Mucosa of descending colon (tissue), 3 donors: ENCODE results near the gene NUDT7. TPM values are rescaled to one million over a fixed set of nuclear protein-coding genes. Genes with fewer than 3 reads are reported as not detected.

Experiments
- ATAC-seq: fragments of 200-7000 bp; cut with Tn5 transposase; one replicate; pipeline ENCODE4 v1.9.1; 2020; ENCODE audit warnings: mild to moderate bottlenecking, moderate library complexity
- DNase-seq, 3 donors: peaks; one replicate each; pipeline ENCODE4 v3.0.0-alpha.2; 2020
- H3K36me3 ChIP-seq: fragments of 200-600 bp; one replicate; pipeline ENCODE4 v1.8.0; 2021; ENCODE audit warnings: low read depth, mild to moderate bottlenecking
- H3K4me1 ChIP-seq: fragments of 200-600 bp; one replicate; pipeline ENCODE4 v1.8.0; 2021; ENCODE audit warnings: low read depth, mild to moderate bottlenecking
- H3K4me3 ChIP-seq: fragments of 200-600 bp; one replicate; pipeline ENCODE4 v1.8.0; 2021; ENCODE audit warnings: mild to moderate bottlenecking
- H3K9me3 ChIP-seq: fragments of 200-600 bp; one replicate; pipeline ENCODE4 v1.8.0; 2021; ENCODE audit warnings: mild to moderate bottlenecking
- intact Hi-C, 2 donors: fragments of 100-400 bp; cut with DNase I in 1 of 2; cut with micrococcal nuclease in 1 of 2; formaldehyde crosslinking; loops; one replicate each; pipeline versions ENCODE4 v1.11.0 to v1.11.1; 2022; cut with DNase I, micrococcal nuclease
- total RNA-seq, 3 donors: library from RNA; stranded (reverse); fragmentation: NEBNext Ultra II Directional in 2 of 3; extraction: Animal tissue kit (Norgen Biotek cat#: 25700) in 2 of 3; gene quantifications; one replicate each; pipeline versions ENCODE4 v1.2.1 to v1.2.4, GENCODE V29; 2021 to 2023
- TF ChIP-seq, protein P1 (sequence below): fragments of 200-600 bp; IDR thresholded peaks from one replicate; pipeline ENCODE4 v1.8.0; 2022; ENCODE audit warnings: antibody characterized with exemption, mild to moderate bottlenecking
- donor health status: DM: no; HTN: no; CAD: no; lungs with moderate emphysema.
- donor health status: DM: no; HTN: no; CAD: no.
- donor health status: DM: no; HTN: yes; CAD: no.

The NUDT7 gene
- total RNA-seq, 3 donors from 2014 or later = 12.6 to 19.9 (median 14.8) TPM

DNA sequence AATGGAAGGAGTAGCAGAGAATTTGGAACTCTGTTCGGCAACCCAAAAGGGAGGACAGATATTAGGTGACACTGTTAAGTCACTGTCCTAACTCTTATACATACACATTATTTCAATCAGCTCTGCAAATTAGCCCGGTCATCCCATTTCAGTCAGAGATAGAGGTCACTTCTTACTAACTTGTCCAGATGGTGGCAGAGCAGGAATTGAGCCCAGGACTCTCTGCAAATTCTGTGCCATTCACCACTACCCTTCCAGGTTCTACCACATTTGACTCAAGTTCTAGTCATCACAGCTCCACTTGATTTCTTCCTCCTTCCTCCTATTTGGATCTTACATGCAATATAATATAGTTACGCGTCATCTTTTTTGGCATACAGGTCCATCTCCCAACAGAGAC is 35.9 kb upstream of the NUDT7 start:
- intact Hi-C loops = no loop called here

DNA sequence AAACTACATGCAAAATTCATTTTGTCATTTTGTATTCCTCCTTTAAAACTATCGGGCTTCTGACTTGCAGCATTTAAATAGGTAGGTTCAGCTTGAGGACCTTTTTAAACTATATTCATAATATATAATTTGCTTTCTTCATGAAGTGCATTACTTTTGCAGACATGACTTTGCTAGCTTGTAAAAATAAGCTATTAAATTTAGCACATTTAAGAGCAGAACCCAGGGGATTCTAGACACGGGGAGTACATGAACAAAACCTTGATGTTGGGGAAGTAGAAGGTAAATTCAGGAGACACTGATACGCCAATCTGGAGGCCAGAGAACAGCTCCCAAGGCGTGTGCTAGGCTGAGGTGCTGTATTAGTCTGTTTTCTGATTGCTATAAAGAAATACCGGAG is 32.3 kb upstream of the NUDT7 start:
- TF ChIP-seq, protein P1, sequence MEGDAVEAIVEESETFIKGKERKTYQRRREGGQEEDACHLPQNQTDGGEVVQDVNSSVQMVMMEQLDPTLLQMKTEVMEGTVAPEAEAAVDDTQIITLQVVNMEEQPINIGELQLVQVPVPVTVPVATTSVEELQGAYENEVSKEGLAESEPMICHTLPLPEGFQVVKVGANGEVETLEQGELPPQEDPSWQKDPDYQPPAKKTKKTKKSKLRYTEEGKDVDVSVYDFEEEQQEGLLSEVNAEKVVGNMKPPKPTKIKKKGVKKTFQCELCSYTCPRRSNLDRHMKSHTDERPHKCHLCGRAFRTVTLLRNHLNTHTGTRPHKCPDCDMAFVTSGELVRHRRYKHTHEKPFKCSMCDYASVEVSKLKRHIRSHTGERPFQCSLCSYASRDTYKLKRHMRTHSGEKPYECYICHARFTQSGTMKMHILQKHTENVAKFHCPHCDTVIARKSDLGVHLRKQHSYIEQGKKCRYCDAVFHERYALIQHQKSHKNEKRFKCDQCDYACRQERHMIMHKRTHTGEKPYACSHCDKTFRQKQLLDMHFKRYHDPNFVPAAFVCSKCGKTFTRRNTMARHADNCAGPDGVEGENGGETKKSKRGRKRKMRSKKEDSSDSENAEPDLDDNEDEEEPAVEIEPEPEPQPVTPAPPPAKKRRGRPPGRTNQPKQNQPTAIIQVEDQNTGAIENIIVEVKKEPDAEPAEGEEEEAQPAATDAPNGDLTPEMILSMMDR = no peak
- intact Hi-C loops = no loop called here
- no peaks in the 10 kb centered on the region for H3K36me3 ChIP-seq
- no peaks in the 10 kb centered on the region for H3K4me1 ChIP-seq
- no peak for DNase-seq
- no peak for ATAC-seq
- no peak overlapping the region for H3K4me3 ChIP-seq
- H3K9me3 ChIP-seq = no peaks in the 10 kb centered on the region

More for the DNA sequence above, 35.9 kb upstream of the NUDT7 start:
- TF ChIP-seq, protein P1 = no peak
- H3K4me1 ChIP-seq = no peaks in the 10 kb centered on the region
- H3K4me3 ChIP-seq = no peak overlapping the region
- H3K36me3 ChIP-seq = no peaks in the 10 kb centered on the region
- ATAC-seq (no peak), DNase-seq (no peak)
- H3K9me3 ChIP-seq = no peaks in the 10 kb centered on the region

DNA sequence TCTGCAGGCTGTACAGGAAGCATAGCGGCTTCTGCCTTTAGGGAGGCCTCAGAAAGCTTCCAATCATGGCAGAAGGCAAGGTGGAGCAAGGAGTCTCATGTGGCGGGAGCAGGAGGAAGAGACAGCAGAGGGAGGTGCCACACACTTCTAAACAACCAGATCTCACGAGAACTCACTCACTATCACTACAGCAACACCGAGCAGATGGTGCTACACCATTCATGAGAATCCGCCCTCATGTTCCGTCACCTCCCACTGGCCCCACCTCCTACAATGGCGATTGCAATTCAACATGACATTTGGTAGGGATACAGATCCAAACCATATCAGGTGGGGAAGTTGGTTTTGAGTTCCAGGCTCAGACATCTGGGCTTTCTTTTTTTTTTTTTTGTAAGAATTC is 31.9 kb upstream of the NUDT7 start:
- DNase-seq (no peak), ATAC-seq (no peak)
- Histone ChIP-seq H3K4me3 (no peak overlapping the region), H3K4me1 (no peaks in the 10 kb centered on the region), H3K9me3 (no peaks in the 10 kb centered on the region), H3K36me3 (no peaks in the 10 kb centered on the region)
- TF ChIP-seq, protein P1 = no peak
- intact Hi-C loops = no loop called here

DNA sequence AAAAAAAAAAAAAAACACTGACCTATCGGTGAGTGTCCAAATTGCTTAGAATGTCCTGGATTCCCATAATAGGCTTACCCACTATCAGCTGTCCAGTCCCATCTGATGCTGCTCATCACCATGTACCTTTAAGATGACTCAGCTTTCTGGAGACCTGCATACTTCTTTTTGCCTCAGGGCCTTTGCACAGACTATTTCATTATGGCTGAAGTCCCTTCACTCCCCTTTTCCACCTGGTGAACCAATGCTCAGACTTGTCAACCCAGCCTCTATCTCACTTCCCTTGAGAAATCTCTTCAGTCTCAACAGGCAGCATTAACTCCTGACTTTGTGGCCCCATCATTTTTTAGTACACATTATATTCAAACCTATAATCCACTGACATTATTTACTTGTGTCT is 29.7 kb upstream of the NUDT7 start:
- Histone ChIP-seq H3K9me3 (no peaks in the 10 kb centered on the region), H3K4me3 (no peak overlapping the region), H3K36me3 (no peaks in the 10 kb centered on the region), H3K4me1 (no peaks in the 10 kb centered on the region)
- DNase-seq = no peak
- intact Hi-C loops = no loop called here
- no peak for ATAC-seq
- TF ChIP-seq, protein P1 = no peak

DNA sequence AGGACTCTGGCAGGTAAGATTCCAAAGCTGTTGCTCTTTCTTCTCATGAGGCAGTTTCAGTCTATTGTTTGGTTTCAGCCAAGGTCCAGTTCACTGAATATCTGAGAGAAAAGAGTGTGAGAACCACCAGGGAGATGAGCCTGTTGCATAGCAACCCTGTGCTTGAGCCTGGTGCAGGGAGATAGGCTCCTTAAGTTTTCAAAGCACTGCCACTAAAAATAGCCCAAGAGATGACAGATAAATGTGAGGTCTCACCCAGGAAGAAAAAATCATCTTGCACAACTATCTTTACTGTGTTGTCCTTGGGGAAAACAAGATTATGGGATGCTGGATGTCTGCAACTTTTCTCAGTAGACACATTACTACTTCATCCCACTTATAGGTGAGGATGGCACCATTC is 26.2 kb upstream of the NUDT7 start:
- H3K4me1 ChIP-seq = no peaks in the 10 kb centered on the region
- intact Hi-C loops = no loop called here
- TF ChIP-seq, protein P1 = no peak
- no peak for DNase-seq
- no peaks in the 10 kb centered on the region for H3K9me3 ChIP-seq
- no peak overlapping the region for H3K4me3 ChIP-seq
- ATAC-seq = no peak
- H3K36me3 ChIP-seq = no peaks in the 10 kb centered on the region

DNA sequence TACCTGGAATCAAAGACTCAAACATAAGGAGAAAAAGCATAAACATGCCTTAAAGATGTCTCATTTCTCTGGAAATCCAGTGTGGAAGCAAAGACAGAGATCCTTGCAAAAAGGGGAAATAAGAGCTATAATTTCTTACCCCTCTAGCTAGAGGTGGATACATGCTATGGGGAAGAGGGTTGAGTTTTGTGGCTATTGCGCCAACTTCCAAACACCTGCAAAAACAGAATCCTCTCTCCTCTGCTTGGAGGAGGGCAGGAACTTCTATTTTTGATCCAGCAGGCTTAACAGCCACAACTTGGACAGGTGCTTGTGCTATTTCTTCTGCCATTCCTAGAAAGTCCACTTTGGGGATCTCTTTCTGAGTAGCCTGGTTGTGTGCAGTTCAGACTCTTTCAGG is 21.5 kb upstream of the NUDT7 start:
- Histone ChIP-seq H3K36me3 (no peaks in the 10 kb centered on the region), H3K4me3 (no peak overlapping the region), H3K4me1 (no peaks in the 10 kb centered on the region), H3K9me3 (peaks cover 4% of the 10 kb centered on the region)
- TF ChIP-seq, protein P1 = no peak
- DNase-seq (no peak), ATAC-seq (no peak)
- intact Hi-C loops = no loop called here
